ENCODE data around the gene DNER. TPM values are rescaled to one million over a fixed set of nuclear protein-coding genes. Genes with fewer than 3 reads are reported as not detected.

Gene DNER
- polyA plus RNA-seq, 2 of the 4 experiments (the other 2 are of a cell fraction) = 0.34 to 4.2 TPM

DNA sequence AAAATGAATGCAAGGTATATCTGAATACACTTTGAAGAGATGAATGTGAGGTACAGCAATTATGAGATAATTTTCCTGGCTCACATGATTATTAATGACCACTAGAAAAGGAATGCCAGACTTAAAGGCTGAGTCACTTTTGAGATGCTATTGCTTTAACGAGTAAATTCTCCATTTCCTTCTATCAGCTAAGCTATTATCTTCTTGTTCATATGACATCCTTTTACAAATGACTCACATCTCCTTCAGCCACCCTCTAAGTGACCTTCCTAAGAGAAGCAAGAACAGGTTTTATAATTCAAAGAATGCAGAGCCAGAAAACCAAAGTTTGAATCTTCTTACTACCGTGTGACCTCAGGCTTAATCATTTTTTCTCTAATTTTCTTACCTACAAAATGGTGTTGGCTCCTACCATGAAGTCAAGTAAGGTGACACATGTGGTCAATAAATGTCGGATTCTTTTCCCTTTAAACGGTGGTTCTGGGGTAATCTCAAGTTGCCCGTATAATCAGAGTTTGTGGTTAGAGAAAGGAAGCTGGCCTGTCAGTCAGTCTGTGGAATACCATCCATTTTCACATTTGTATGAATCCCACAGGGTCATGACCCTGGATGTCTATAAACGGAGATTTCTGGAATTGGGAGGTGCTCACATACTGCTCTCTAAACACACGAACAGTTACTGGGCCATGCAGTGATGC, 259.3 kb downstream of the DNER start:
- peak overlapping the region; percentile 67 to 73 for H3K27ac ChIP-seq
- DNase-seq (ENCODE audit: low read depth in 1 of 2, low spot score in 1 of 2) = peak in 1 of 2 experiments; percentile 50
- peak overlapping the region; percentile 38 for H3K4me2 ChIP-seq
- CTCF ChIA-PET = interaction anchor here (2.0 kb wide), 1 partner anchor 11 kb away, joined by 5 read pairs; no protein-coding TSS in a partner anchor
- no peak overlapping the region for H3K4me3 ChIP-seq
- POLR2A ChIA-PET = interaction anchor here (0.6 to 1.3 kb wide), 2 partner anchors 10 to 47 kb away, joined by 3 read pairs; no protein-coding TSS in a partner anchor
- H3K4me1 ChIP-seq = peaks cover 14% of the 10 kb centered on the region
- 58% methylated on average over 7 of the region's 7 CpGs for WGBS (ENCODE audit: missing lambda C conversion rate)
- peak; percentile 79; the same call in 1 of the 2 replicates for TF ChIP-seq ESRRA (IDR thresholded peaks at IDR 0.05; ENCODE audit: borderline replicate concordance, low read length)
- TF ChIP-seq JUNB (IDR thresholded peaks at IDR 0.05) = peak; percentile 67
- no peak for TF ChIP-seq EHMT2 (IDR thresholded peaks at IDR 0.05; ENCODE audit: low read depth)
- peak; percentile 18; the same call in 1 of the 2 replicates for TF ChIP-seq FOSL2 (IDR thresholded peaks at IDR 0.05)
- TF ChIP-seq FOSL2 (CRISPR knock-in tag; IDR thresholded peaks at IDR 0.05) = peak; percentile 70
- FAIRE-seq = no peak
- peak; percentile 75 to 81 for ATAC-seq
- H3K9me3 ChIP-seq = no peaks in the 10 kb centered on the region

GRCh38 chr2:229453230-229453629, 261.1 kb downstream of the DNER start:
- ATAC-seq (no peak), FAIRE-seq (no peak), DNase-seq (ENCODE audit: low read depth in 1 of 2, low spot score in 1 of 2) (no peak)
- Histone ChIP-seq H3K9me3 (no peaks in the 10 kb centered on the region), H3K27ac (peak overlapping the region in 1 of 2 experiments; percentile 61; a peak in 2 of 6 replicates), H3K4me3 (no peak overlapping the region), H3K4me1 (peaks cover 14% of the 10 kb centered on the region), H3K4me2 (no peak overlapping the region)
- TF ChIP-seq RFX5 (IDR thresholded peaks at IDR 0.05) (no peak), JUNB (IDR thresholded peaks at IDR 0.05) (no peak), CHD2 (IDR thresholded peaks at IDR 0.05; ENCODE audit: low read length, partially characterized antibody) (no peak), TP53 (CRISPR knock-in tag; IDR thresholded peaks at IDR 0.05) (no peak), ZFP36 (IDR thresholded peaks at IDR 0.05; ENCODE audit: borderline replicate concordance, partially characterized antibody) (no peak), HOXB5 (CRISPR knock-in tag; IDR thresholded peaks at IDR 0.05) (no peak), ATOH8 (CRISPR knock-in tag; IDR thresholded peaks at IDR 0.05; ENCODE audit: low read depth) (no peak), POLR2AphosphoS2 (conservative IDR thresholded peaks at IDR 0.05; ENCODE audit: low read length) (no peak), REST (IDR thresholded peaks at IDR 0.05) (no peak), RARB (CRISPR knock-in tag; IDR thresholded peaks at IDR 0.05) (no peak), CEBPB (IDR thresholded peaks at IDR 0.05) (no peak), NR3C1 (IDR thresholded peaks at IDR 0.05) (no peak), MYC (IDR thresholded peaks at IDR 0.05; ENCODE audit: borderline replicate concordance, low read length) (no peak), RNF2 (IDR thresholded peaks at IDR 0.05; ENCODE audit: borderline replicate concordance, low read depth) (no peak), HES2 (IDR thresholded peaks at IDR 0.05) (no peak)
- ChIA-PET POLR2A (no interaction called here), CTCF (interaction anchor here (1.8 to 2.0 kb wide), 2 partner anchors 9 to 20 kb away, joined by 5 read pairs; no protein-coding TSS in a partner anchor)
